GM12878 (cell line): Measurements from ENCODE around the gene RPGRIP1. TPM values are rescaled to one million over a fixed set of nuclear protein-coding genes. Genes with fewer than 3 reads are reported as not detected.
A peak's percentile ranks its signal among the peaks of the same experiment; 100 is the strongest.
"Not testable (repeated sequence)": the region's sequence is repeated elsewhere in the genome, so short reads cannot be mapped to it uniquely, and the experiment has no call there.

ENCODE experiments used
- ATAC-seq: fragments of 200-7000 bp; cut with Tn5 transposase; 3 replicates; pipeline ENCODE4 v1.9.1; 2020; ENCODE audit warnings: mild to moderate bottlenecking, moderate library complexity
- BruUV-seq: library from RNA; stranded (reverse); fragments of 400-500 nt; replicated peaks from 2 replicates; lab custom pipeline; 2021; lab: Mats Ljungman, UMichigan
- CTCF ChIA-PET: fragments of 300-600 bp; sonication (Branson Sonifier 250); formaldehyde crosslinking; extraction: SDS; loops from one replicate; lab custom pipeline; 2021; ENCODE audit warnings: inconsistent platforms; lab: Yijun Ruan, JAX
- POLR2A ChIA-PET: fragments of 350-600 bp; formaldehyde crosslinking; extraction: SDS; loops from one replicate; lab custom pipeline; 2021; ENCODE audit warnings: inconsistent platforms; lab: Charles Lee
- RAD21 ChIA-PET: fragments of 300-600 bp; sonication (Branson Sonifier 250); formaldehyde crosslinking; loops from one replicate; lab custom pipeline; 2023; ENCODE audit warnings: antibody characterized with exemption; ENCODE audit not compliant: unreplicated experiment; lab: Charles Lee
- SMC1A ChIA-PET: fragments of 300-600 bp; sonication (Branson Sonifier 250); formaldehyde crosslinking; loops from one replicate; lab custom pipeline; 2023; ENCODE audit not compliant: unreplicated experiment, uncharacterized antibody; lab: Charles Lee
- DNase-seq: peaks from one replicate; pipeline ENCODE4 v3.0.0-alpha.2; 2011; ENCODE audit warnings: low read depth, low spot score
- FAIRE-seq: peaks from 3 replicates; lab custom pipeline; 2011; peaks lifted over from hg19 to GRCh38; lab: Jason Lieb, UNC
- H2AFZ ChIP-seq: 2 replicates; pipeline ENCODE4 v1.6.0; 2011; ENCODE audit warnings: low read depth, low read length, control low read depth; ENCODE audit not compliant: control insufficient read depth
- H3K27ac ChIP-seq: 2 replicates; pipeline ENCODE4 v1.5.1; 2011; ENCODE audit warnings: control low read depth; ENCODE audit not compliant: control insufficient read depth, insufficient read depth
- H3K27me3 ChIP-seq, 2 experiments: replicated peaks in 1 of 2; 2 replicates each; pipeline versions ENCODE4 v1.6.0 to v1.6.1; 2011; ENCODE audit warnings: low read length in 1 of 2; ENCODE audit not compliant: control insufficient read depth in 2 of 2, insufficient read depth in 2 of 2
- H3K36me3 ChIP-seq, 2 experiments: 2 replicates each; pipeline ENCODE4 v1.5.1; 2011; ENCODE audit warnings: low read length in 1 of 2; ENCODE audit not compliant: control insufficient read depth in 2 of 2, insufficient read depth in 2 of 2
- H3K4me1 ChIP-seq: 2 replicates; pipeline ENCODE4 v1.6.1; 2011; ENCODE audit warnings: mild to moderate bottlenecking, low read length, moderate library complexity, mixed read lengths; ENCODE audit not compliant: control insufficient read depth, insufficient read depth
- H3K4me2 ChIP-seq: 2 replicates; pipeline ENCODE4 v1.6.0; 2011; ENCODE audit warnings: control low read depth; ENCODE audit not compliant: control insufficient read depth, insufficient read depth
- H3K4me3 ChIP-seq: fragments of 200-600 bp; sonication (generic); 2 replicates; pipeline ENCODE4 v1.5.1; 2016
- H3K79me2 ChIP-seq: 2 replicates; pipeline ENCODE4 v1.6.0; 2011; ENCODE audit warnings: low read length; ENCODE audit not compliant: control insufficient read depth, insufficient read depth
- H3K9ac ChIP-seq: 2 replicates; pipeline ENCODE4 v1.8.0; 2011; ENCODE audit warnings: low read length, control low read depth, mixed read lengths; ENCODE audit not compliant: control insufficient read depth, insufficient read depth
- H3K9me3 ChIP-seq: replicated peaks from 3 replicates; pipeline ENCODE4 v1.5.1; 2011; ENCODE audit warnings: mild to moderate bottlenecking, low read length; ENCODE audit not compliant: control insufficient read depth, insufficient read depth
- H4K20me1 ChIP-seq: 2 replicates; pipeline ENCODE4 v1.6.0; 2011; ENCODE audit not compliant: control insufficient read depth, insufficient read depth
- CHD2 ChIP-seq: IDR thresholded peaks from 2 replicates; pipeline ENCODE4 v1.6.1; 2011; ENCODE audit warnings: low read depth, low read length, improper control_type of control experiment, borderline replicate concordance
- POLR2AphosphoS5 ChIP-seq: IDR thresholded peaks from 2 replicates; pipeline ENCODE4 v1.6.1; 2011; ENCODE audit warnings: mild to moderate bottlenecking, low read length, inconsistent platforms
- SPI1 ChIP-seq: IDR thresholded peaks from 2 replicates; pipeline ENCODE4 v1.6.1; 2011; ENCODE audit warnings: low read depth, mild to moderate bottlenecking, low read length, moderate library complexity, borderline replicate concordance; ENCODE audit not compliant: insufficient read depth
- ZBED1 ChIP-seq: IDR thresholded peaks from 2 replicates; pipeline ENCODE4 v1.6.1; 2016; ENCODE audit warnings: borderline replicate concordance
- WGBS: methylation state at CpG from one replicate; pipeline ENCODE4 v1.1.6; 2016; ENCODE audit warnings: low lambda C conversion rate; ENCODE audit not compliant: insufficient replicate concordance, insufficient coverage; ENCODE audit errors: missing lambda C conversion rate; 5-methylcytosine and 5-hydroxymethylcytosine counted together
- in situ Hi-C: fragments of 300-500 bp; cut with MboI; formaldehyde crosslinking; loops from 9 replicates; pipeline ENCODE4 v1.14.3; 2018; ENCODE audit warnings: mixed read lengths
- intact Hi-C: fragments of 100-400 bp; cut with micrococcal nuclease; formaldehyde crosslinking; loops from one replicate; pipeline ENCODE4 v1.14.2; 2022; ENCODE audit not compliant: unreplicated experiment
- polyA plus RNA-seq, 11 experiments: library from polyadenylated mRNA; depleted of rRNA in 4 of 11; unstranded in 6 of 11; stranded (reverse) in 5 of 11; fragments of >200 nt; fragmentation: Nextera tagmentation in 4 of 11; fragmentation: Illumina TruSeq in 1 of 11; extraction: Ambion mirVana in 4 of 11; extraction: Trizol in 1 of 11; gene quantifications; 1 replicate in 1 of 11; 2 replicates in 10 of 11; pipeline versions ENCODE4 v1.2.1 to v1.2.3, GENCODE V29; 2011 to 2016; ENCODE audit warnings: inconsistent platforms in 2 of 11, missing spikeins in 2 of 11, low read depth in 1 of 11
- total RNA-seq, 4 experiments: library from RNA; depleted of rRNA in 3 of 4; stranded (reverse); fragments of >200 nt in 3 of 4; fragmentation: Illumina TruSeq in 1 of 4; extraction: Trizol in 1 of 4; gene quantifications; 2 replicates each; pipeline versions ENCODE4 v1.2.1 to v1.2.3, GENCODE V29; 2013 to 2021

Gene RPGRIP1
- total and polyA plus RNA-seq, 10 of the 15 experiments (the other 5 are each of a cell fraction or from before 2014, with no cell fraction given): 0.07 to 1.1 (median 0.30) TPM; not detected in 1

GRCh38 chr14:21256102-21256447, 23.8 kb upstream of the RPGRIP1 start:
- H3K4me2 ChIP-seq: peak overlapping the region; percentile 38; the same call in 1 of the 2 replicates
- intact Hi-C loops, H3K4me3 ChIP-seq, H2AFZ ChIP-seq, H3K9ac ChIP-seq, H3K4me1 ChIP-seq, BruUV-seq, FAIRE-seq, DNase-seq, ATAC-seq, in situ Hi-C loops, H3K27ac ChIP-seq, H3K27me3 ChIP-seq, H3K9me3 ChIP-seq: not testable (repeated sequence)
- H4K20me1 ChIP-seq: peaks cover 17% of the 10 kb centered on the region
- peak; percentile 63; the same call in 1 of the 2 replicates for TF ChIP-seq POLR2AphosphoS5
- peaks cover 94% of the 10 kb centered on the region for H3K79me2 ChIP-seq
- H3K36me3 ChIP-seq: peaks cover 9 to 39% of the 10 kb centered on the region in 2 experiments
- ChIA-PET SMC1A (interaction anchor here (0.7 to 3.6 kb wide), 7 partner anchors 9 to 134 kb away, joined by 3 to 21 read pairs (median 7); no protein-coding TSS in a partner anchor), CTCF (interaction anchor here (1.2 kb wide), 1 partner anchor 9 kb away, joined by 4 read pairs; no protein-coding TSS in a partner anchor), RAD21 (interaction anchor here (0.7 to 1.6 kb wide), 4 partner anchors 8 to 12 kb away, joined by 3 to 7 read pairs (median 4); no protein-coding TSS in a partner anchor), POLR2A (interaction anchor here (0.5 to 1.4 kb wide), 5 partner anchors 11 to 108 kb away, joined by 4 to 5 read pairs (median 4); no protein-coding TSS in a partner anchor)
- WGBS: 66% methylated on average over 8 of the region's 8 CpGs

GRCh38 chr14:21256539-21257393, 23.1 kb upstream of the RPGRIP1 start:
- POLR2A ChIA-PET: interaction anchor here (0.6 to 1.4 kb wide), 7 partner anchors 10 to 52 kb away, joined by 3 to 5 read pairs (median 4); no protein-coding TSS in a partner anchor
- peaks cover 11% of the 10 kb centered on the region for H4K20me1 ChIP-seq
- FAIRE-seq: no peak

More at GRCh38 chr14:21256539-21257393, 23.1 kb upstream of the RPGRIP1 start:
- CTCF ChIA-PET: interaction anchor here (0.9 to 2.1 kb wide), 9 partner anchors 8 to 242 kb away, joined by 3 to 11 read pairs (median 4); no protein-coding TSS in a partner anchor
- Histone ChIP-seq H2AFZ (no peak overlapping the region), H3K79me2 (peaks cover 94% of the 10 kb centered on the region), H3K4me2 (peak overlapping the region; percentile 56; the same call in 1 of the 2 replicates), H3K4me3 (peak overlapping the region; percentile 27; the same call in 1 of the 2 replicates), H3K4me1 (0 out of 2 replicates have a peak, but pooled peaks cover 4% of the 10 kb centered on the region), H3K36me3 (peaks cover 7 to 37% of the 10 kb centered on the region in 2 experiments), H3K27ac (no peak overlapping the region), H3K27me3 (no peaks in the 10 kb centered on the region), H3K9me3 (no peaks in the 10 kb centered on the region), H3K9ac (no peak overlapping the region)
- intact Hi-C loops: no loop called here
- SMC1A ChIA-PET: interaction anchor here (0.7 to 3.6 kb wide), 10 partner anchors 8 to 134 kb away, joined by 3 to 21 read pairs (median 4); no protein-coding TSS in a partner anchor
- ATAC-seq (peak; percentile 11; the same call in 2 of the 3 replicates), DNase-seq (no peak)
- WGBS: 65% methylated on average over 10 of the region's 10 CpGs
- in situ Hi-C loops: no loop called here
- BruUV-seq: no TSS peak
- peak; percentile 30; the same call in 1 of the 2 replicates for TF ChIP-seq SPI1
- TF ChIP-seq ZBED1: 0 out of 2 replicates have a peak, but pooled peaks have one; percentile 17
- no peak for TF ChIP-seq CHD2
- RAD21 ChIA-PET: interaction anchor here (0.6 to 1.6 kb wide), 2 partner anchors 9 to 22 kb away, joined by 3 to 4 read pairs; no protein-coding TSS in a partner anchor
